Measurements from ENCODE around the gene SOST.

DNA sequence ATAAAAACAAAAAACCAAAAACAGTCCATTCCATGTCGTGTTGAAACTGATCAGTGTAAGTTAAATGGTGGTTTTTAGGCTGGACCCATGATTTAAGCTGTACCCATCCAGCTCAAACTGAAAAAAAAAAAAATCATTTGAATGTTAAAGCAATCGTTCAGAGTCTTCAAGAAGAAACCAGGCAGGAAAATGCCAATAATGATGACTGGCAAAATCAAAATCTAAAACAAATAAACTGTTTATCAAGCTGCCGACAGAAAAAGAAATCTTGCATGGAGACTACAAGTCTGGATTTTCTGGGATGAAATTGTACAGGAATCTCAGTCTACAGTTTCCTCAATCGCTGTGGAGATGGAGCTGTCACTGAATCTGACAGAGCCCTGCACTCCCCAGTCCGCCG is 40.7 kb downstream of the SOST start:
- TF ChIP-seq, protein P1, sequence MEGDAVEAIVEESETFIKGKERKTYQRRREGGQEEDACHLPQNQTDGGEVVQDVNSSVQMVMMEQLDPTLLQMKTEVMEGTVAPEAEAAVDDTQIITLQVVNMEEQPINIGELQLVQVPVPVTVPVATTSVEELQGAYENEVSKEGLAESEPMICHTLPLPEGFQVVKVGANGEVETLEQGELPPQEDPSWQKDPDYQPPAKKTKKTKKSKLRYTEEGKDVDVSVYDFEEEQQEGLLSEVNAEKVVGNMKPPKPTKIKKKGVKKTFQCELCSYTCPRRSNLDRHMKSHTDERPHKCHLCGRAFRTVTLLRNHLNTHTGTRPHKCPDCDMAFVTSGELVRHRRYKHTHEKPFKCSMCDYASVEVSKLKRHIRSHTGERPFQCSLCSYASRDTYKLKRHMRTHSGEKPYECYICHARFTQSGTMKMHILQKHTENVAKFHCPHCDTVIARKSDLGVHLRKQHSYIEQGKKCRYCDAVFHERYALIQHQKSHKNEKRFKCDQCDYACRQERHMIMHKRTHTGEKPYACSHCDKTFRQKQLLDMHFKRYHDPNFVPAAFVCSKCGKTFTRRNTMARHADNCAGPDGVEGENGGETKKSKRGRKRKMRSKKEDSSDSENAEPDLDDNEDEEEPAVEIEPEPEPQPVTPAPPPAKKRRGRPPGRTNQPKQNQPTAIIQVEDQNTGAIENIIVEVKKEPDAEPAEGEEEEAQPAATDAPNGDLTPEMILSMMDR (IDR thresholded peaks at IDR 0.05; ENCODE audit: extremely low read depth in 1 of 2, insufficient read depth in 1 of 2, low read depth in 1 of 2, low read length in 2 of 2): no peak
- TF ChIP-seq EZH2 (IDR thresholded peaks at IDR 0.05; ENCODE audit: borderline replicate concordance, low read depth, low read length, severe bottlenecking): no peak
- TF ChIP-seq POLR2A (IDR thresholded peaks at IDR 0.05; ENCODE audit: low read depth, low read length): no peak
- TF ChIP-seq JUN (IDR thresholded peaks at IDR 0.05; ENCODE audit: borderline replicate concordance, insufficient read depth, insufficient read length, low read depth): no peak
- TF ChIP-seq, protein P2, sequence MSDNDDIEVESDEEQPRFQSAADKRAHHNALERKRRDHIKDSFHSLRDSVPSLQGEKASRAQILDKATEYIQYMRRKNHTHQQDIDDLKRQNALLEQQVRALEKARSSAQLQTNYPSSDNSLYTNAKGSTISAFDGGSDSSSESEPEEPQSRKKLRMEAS (IDR thresholded peaks at IDR 0.05; ENCODE audit: insufficient read depth, insufficient read length): no peak
- TF ChIP-seq POLR2AphosphoS5 (IDR thresholded peaks at IDR 0.05; ENCODE audit: insufficient read depth, low read depth, low read length): no peak
